Neuronal stem cell (in vitro differentiated cells): ENCODE measurements around the gene VILL.

ENCODE experiments used
- DNase-seq: peaks from one replicate; pipeline ENCODE4 v3.0.0-alpha.2; 2013; ENCODE audit warnings: low spot score
- H2AFZ ChIP-seq: one replicate; pipeline ENCODE4 v1.6.1; 2013; ENCODE audit warnings: mild to moderate bottlenecking, low read length, inconsistent platforms
- H2AK5ac ChIP-seq: 2 replicates; pipeline ENCODE4 v1.6.1; 2013; ENCODE audit warnings: low read depth, mild to moderate bottlenecking, inconsistent platforms, low read length, moderate library complexity, mixed read lengths
- H2BK120ac ChIP-seq: 2 replicates; pipeline ENCODE4 v1.6.1; 2013; ENCODE audit warnings: low read depth, mild to moderate bottlenecking, inconsistent platforms, low read length, moderate library complexity, mixed read lengths
- H2BK12ac ChIP-seq: one replicate; pipeline ENCODE4 v1.6.1; 2013; ENCODE audit warnings: low read length, inconsistent platforms
- H2BK15ac ChIP-seq: 2 replicates; pipeline ENCODE4 v1.6.1; 2013; ENCODE audit warnings: mild to moderate bottlenecking, low read length, inconsistent platforms, mixed read lengths
- H2BK5ac ChIP-seq: one replicate; pipeline ENCODE4 v1.6.1; 2013; ENCODE audit warnings: inconsistent platforms, mild to moderate bottlenecking, low read length, moderate library complexity
- H3K14ac ChIP-seq: one replicate; pipeline ENCODE4 v1.6.1; 2013; ENCODE audit warnings: low read length, inconsistent platforms
- H3K18ac ChIP-seq: 2 replicates; pipeline ENCODE4 v1.6.1; 2013; ENCODE audit warnings: low read length, inconsistent platforms
- H3K23ac ChIP-seq: 2 replicates; pipeline ENCODE4 v1.6.1; 2013; ENCODE audit warnings: low read depth, mild to moderate bottlenecking, mixed read lengths, low read length, inconsistent platforms; ENCODE audit not compliant: poor library complexity
- H3K27ac ChIP-seq: replicated peaks from 3 replicates; pipeline ENCODE4 v1.5.1; 2013; ENCODE audit warnings: low read length, inconsistent platforms
- H3K27me3 ChIP-seq, 3 experiments: 2 replicates each; pipeline ENCODE4 v1.6.1; 2013; ENCODE audit warnings: low read length in 3 of 3, mild to moderate bottlenecking in 2 of 3, inconsistent platforms in 1 of 3, low read depth in 1 of 3, mixed read lengths in 1 of 3, moderate library complexity in 1 of 3; ENCODE audit not compliant: control insufficient read depth in 3 of 3, insufficient read depth in 3 of 3
- H3K36me3 ChIP-seq, 2 donors: replicated peaks in 1 of 2; 2 replicates each; pipeline ENCODE4 v1.6.1; 2013; ENCODE audit warnings: low read length in 2 of 2; ENCODE audit not compliant: control insufficient read depth in 2 of 2, insufficient read depth in 2 of 2
- H3K4ac ChIP-seq: 2 replicates; pipeline ENCODE4 v1.6.1; 2013; ENCODE audit warnings: inconsistent platforms, mild to moderate bottlenecking, low read length, moderate library complexity
- H3K4me1 ChIP-seq, 2 donors: 1 replicate in 1 of 2; 2 replicates in 1 of 2; pipeline ENCODE4 v1.6.1; 2013; ENCODE audit warnings: low read length in 2 of 2, low read depth in 1 of 2; ENCODE audit not compliant: control insufficient read depth in 2 of 2, insufficient read depth in 1 of 2
- H3K4me2 ChIP-seq: one replicate; pipeline ENCODE4 v1.6.1; 2013; ENCODE audit warnings: mild to moderate bottlenecking, low read length, inconsistent platforms; ENCODE audit not compliant: insufficient read depth, poor library complexity, severe bottlenecking
- H3K4me3 ChIP-seq, 2 donors: 2 replicates each; pipeline ENCODE4 v1.5.1; 2013; ENCODE audit warnings: low read length in 2 of 2, mild to moderate bottlenecking in 2 of 2, inconsistent platforms in 1 of 2, moderate library complexity in 1 of 2
- H3K79me1 ChIP-seq: one replicate; pipeline ENCODE4 v1.6.1; 2013; ENCODE audit warnings: low read depth, mild to moderate bottlenecking, inconsistent platforms, low read length, moderate library complexity
- H3K9ac ChIP-seq: one replicate; pipeline ENCODE4 v1.6.1; 2013; ENCODE audit warnings: mild to moderate bottlenecking, low read depth, low read length, inconsistent platforms; ENCODE audit not compliant: poor library complexity
- H3K9me3 ChIP-seq, 2 donors: replicated peaks in 1 of 2; 2 replicates each; pipeline versions ENCODE3 to v1.6.1; 2013; ENCODE audit warnings: low read length in 2 of 2, mild to moderate bottlenecking in 2 of 2, inconsistent platforms in 1 of 2, low read depth in 1 of 2, mixed read lengths in 1 of 2, moderate library complexity in 1 of 2; ENCODE audit not compliant: control insufficient read depth in 2 of 2, insufficient read depth in 1 of 2
- H4K8ac ChIP-seq: one replicate; pipeline ENCODE4 v1.6.1; 2013; ENCODE audit warnings: low read depth, mild to moderate bottlenecking, inconsistent platforms, low read length, moderate library complexity
- H4K91ac ChIP-seq: one replicate; pipeline ENCODE4 v1.6.1; 2013; ENCODE audit warnings: low read length, low read depth, mild to moderate bottlenecking, inconsistent platforms; ENCODE audit not compliant: poor library complexity
- WGBS, 2 donors: extraction: QIAGEN DNeasy Blood & Tissue Kit; methylation state at CpG; one replicate each; pipeline ENCODE4 v1.1.7; 2013; ENCODE audit warnings: missing lambda C conversion rate in 2 of 2, mixed read lengths in 1 of 2; ENCODE audit not compliant: insufficient read length in 2 of 2, insufficient replicate concordance in 1 of 2; ENCODE audit errors: extremely low coverage in 2 of 2; 5-methylcytosine and 5-hydroxymethylcytosine counted together

VILL gene

DNA sequence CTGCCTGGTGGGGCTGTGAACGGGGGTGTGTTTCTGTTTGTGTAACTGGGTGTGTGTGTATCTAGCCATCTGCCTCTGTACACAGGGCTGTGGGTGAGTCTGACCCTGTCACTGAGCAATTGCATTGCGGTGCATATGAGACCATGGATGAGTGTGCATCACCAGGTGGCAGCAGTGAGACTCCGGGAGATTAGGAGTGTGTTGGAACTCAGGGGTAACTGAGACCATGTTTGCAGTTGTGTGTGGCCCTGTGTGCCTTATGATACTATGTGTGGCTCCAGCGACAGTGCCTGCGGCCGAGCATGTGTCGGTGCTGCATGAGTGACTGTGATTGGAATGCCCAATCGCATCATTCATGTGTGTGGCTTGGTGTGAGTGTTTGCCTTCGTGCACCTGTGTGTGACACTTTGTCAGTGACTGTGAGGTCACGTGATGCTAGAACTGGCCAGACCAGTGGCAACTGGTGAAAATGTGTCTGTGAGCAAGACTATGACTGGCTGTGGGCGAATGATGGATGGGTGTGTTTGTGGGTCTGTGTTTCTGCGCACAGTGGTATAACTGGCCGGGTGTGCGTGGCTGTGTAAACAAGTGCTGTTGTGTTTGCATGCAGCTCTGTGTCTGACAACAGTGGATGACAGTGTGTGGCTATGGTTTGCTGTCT, 14.0 kb downstream of the VILL start:
- Histone ChIP-seq H3K4ac (no peak overlapping the region), H3K9me3 (no peaks in the 10 kb centered on the region), H3K27ac (no peak overlapping the region), H2BK120ac (no peak overlapping the region), H3K27me3 (peaks cover 0 to 10% (median 0%) of the 10 kb centered on the region in 3 experiments), H3K9ac (peak overlapping the region; percentile 60), H3K4me2 (no peak overlapping the region), H2BK15ac (peak overlapping the region; percentile 86), H3K4me1 (peaks cover 13 to 18% of the 10 kb centered on the region in 2 donors), H3K79me1 (no peaks in the 10 kb centered on the region), H3K36me3 (peaks cover 36 to 45% of the 10 kb centered on the region in 2 donors), H4K91ac (peak overlapping the region; percentile 0), H4K8ac (no peak overlapping the region), H3K23ac (peak overlapping the region; percentile 76), H3K18ac (no peak overlapping the region), H3K14ac (peak overlapping the region; percentile 3), H3K4me3 (peak overlapping the region in 1 of 2 donors; percentile 21), H2AK5ac (peak overlapping the region; percentile 20), H2BK12ac (peak overlapping the region; percentile 30), H2BK5ac (no peak overlapping the region), H2AFZ (no peak overlapping the region)
- DNase-seq: no peak
- no CpG with 5 or more reads among the region's 14 CpGs for WGBS, 2 donors

DNA sequence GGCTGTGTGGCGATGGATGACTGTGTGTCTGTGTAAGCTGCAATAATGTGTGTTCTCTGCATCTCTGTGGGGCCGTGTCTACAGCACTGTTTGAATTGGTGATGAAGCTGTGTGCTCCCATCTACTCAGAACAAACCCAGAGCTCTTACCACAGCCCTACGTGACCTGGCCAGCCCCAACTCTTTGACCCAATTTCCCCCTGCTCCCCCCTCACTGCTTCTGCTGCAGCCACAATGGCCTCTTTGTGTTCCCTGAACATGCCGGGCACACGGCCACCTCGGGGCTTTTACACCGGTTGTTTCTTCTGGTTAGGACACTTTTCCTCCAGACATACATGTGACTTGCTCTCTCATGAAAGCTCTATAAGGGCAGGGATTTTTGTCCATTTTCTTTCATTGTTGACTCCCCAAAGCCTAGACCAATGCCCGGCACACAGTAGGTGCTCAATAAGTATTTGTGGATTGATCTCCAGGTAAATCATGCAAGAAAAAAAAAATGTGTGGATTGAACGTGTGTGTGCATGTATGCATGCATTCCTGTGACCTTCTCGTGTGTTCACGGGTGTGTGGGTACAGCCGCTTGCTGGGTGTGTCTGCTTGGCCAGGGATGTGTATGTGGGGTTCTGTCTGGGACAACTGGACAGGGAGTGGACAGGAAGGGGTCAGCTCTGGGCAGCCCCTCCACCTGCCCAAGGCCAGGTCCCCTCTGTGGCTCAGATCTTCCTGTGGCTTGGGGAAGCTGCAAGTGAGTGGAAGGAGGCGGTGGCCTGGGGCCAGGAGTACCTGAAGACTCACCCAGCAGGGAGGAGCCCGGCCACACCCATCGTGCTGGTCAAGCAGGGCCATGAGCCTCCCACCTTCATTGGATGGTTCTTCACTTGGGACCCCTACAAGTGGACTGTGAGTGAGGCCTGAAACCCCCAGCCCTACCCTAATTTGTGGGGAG, 14.8 kb downstream of the VILL start:
- Histone ChIP-seq H2BK15ac (no peak overlapping the region), H3K27me3 (peaks cover 0 to 2% (median 0%) of the 10 kb centered on the region in 3 experiments), H2BK120ac (no peak overlapping the region), H3K4me3 (no peak overlapping the region), H3K14ac (peak overlapping the region; percentile 3), H3K9me3 (no peaks in the 10 kb centered on the region), H3K18ac (no peak overlapping the region), H3K27ac (no peak overlapping the region), H3K23ac (peak overlapping the region; percentile 76), H4K8ac (no peak overlapping the region), H3K36me3 (peaks cover 42 to 53% of the 10 kb centered on the region in 2 donors), H3K9ac (peak overlapping the region; percentile 60), H3K4me2 (no peak overlapping the region), H3K4me1 (peaks cover 13 to 16% of the 10 kb centered on the region in 2 donors), H4K91ac (peak overlapping the region; percentile 0), H3K4ac (no peak overlapping the region), H2BK12ac (no peak overlapping the region), H3K79me1 (no peaks in the 10 kb centered on the region), H2AFZ (no peak overlapping the region), H2BK5ac (peak overlapping the region; percentile 21), H2AK5ac (peak overlapping the region; percentile 34)
- no CpG with 5 or more reads among the region's 15 CpGs for WGBS, 2 donors
- DNase-seq: no peak

DNA sequence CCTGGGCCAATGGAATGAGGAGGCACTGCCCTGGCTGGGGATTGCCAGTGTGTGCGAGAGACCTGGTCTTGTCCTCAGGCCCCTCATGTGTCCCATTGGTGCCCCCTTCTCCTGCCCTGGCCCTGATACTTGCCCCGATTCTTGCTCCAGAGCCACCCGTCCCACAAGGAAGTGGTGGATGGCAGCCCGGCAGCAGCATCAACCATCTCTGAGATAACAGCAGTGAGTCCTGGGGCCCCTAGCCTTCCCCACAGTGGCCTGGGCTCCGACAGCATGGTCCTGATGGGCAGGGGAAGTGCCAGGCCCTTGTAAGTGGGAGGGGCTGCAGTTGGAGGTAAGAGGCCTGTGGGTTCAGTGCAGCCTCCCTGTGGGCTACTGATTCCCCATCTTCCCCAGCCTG, 15.4 kb downstream of the VILL start:
- DNase-seq: no peak
- no peaks in the 10 kb centered on the region for H3K9me3 ChIP-seq
- no peak overlapping the region for H3K9ac ChIP-seq
- no peaks in the 10 kb centered on the region for H3K79me1 ChIP-seq
- H3K27me3 ChIP-seq: no peaks in the 10 kb centered on the region
- no peak overlapping the region for H2AFZ ChIP-seq
- H2AK5ac ChIP-seq: peak overlapping the region; percentile 78
- peak overlapping the region; percentile 21 for H2BK5ac ChIP-seq
- H3K14ac ChIP-seq: no peak overlapping the region
- no CpG with 5 or more reads among the region's 5 CpGs for WGBS, 2 donors
- no peak overlapping the region for H3K4ac ChIP-seq
- H3K36me3 ChIP-seq: peaks cover 44 to 60% of the 10 kb centered on the region in 2 donors
- no peak overlapping the region for H2BK15ac ChIP-seq
- no peak overlapping the region for H2BK12ac ChIP-seq
- no peak overlapping the region for H3K18ac ChIP-seq
- peak overlapping the region; percentile 53 for H3K23ac ChIP-seq
- H2BK120ac ChIP-seq: no peak overlapping the region
- no peak overlapping the region for H4K8ac ChIP-seq
- no peak overlapping the region for H4K91ac ChIP-seq
- no peak overlapping the region for H3K4me2 ChIP-seq
- no peak overlapping the region for H3K4me3 ChIP-seq
- peaks cover 9 to 13% of the 10 kb centered on the region in 2 donors for H3K4me1 ChIP-seq
- no peak overlapping the region for H3K27ac ChIP-seq
